Esophagus squamous epithelium (tissue), 4 donors: ENCODE measurements around the gene SLC23A3.

Experiments
- POLR2A ChIP-seq, 4 donors: fragments of 450-650 bp; IDR thresholded peaks; one replicate each; pipeline ENCODE4 v1.6.1; 2017; ENCODE audit warnings: antibody characterized with exemption in 4 of 4, mild to moderate bottlenecking in 4 of 4, moderate library complexity in 3 of 4
- TF ChIP-seq, protein P1 (sequence below), 6 experiments: fragments of 450-650 bp in 4 of 6; fragments of 200-600 bp in 2 of 6; sonication (generic) in 2 of 6; IDR thresholded peaks; one replicate each; pipeline ENCODE4 v1.5.1; 2016 to 2019; ENCODE audit warnings: antibody characterized with exemption in 6 of 6, mild to moderate bottlenecking in 4 of 6, moderate library complexity in 4 of 6

DNA sequence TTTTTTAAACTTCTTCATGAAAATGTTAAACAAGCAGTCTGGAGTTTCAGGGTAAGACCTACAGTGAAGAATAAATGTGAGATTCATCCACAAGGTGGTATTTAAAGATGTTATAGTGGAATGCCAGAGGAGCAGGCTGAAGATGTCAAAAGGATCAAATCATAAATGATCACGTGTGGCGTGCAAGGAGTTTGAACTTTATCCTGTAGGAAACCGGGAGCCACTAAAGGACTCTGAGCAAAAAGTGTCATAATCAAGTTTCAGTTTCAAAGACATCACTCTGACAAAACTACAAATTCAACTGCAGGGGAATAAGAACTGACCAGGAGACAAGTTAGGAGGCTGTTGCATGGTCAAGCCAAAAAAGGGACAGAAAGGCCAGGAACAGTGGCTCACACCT, 29.1 kb downstream of the SLC23A3 start:
- TF ChIP-seq, protein P1, sequence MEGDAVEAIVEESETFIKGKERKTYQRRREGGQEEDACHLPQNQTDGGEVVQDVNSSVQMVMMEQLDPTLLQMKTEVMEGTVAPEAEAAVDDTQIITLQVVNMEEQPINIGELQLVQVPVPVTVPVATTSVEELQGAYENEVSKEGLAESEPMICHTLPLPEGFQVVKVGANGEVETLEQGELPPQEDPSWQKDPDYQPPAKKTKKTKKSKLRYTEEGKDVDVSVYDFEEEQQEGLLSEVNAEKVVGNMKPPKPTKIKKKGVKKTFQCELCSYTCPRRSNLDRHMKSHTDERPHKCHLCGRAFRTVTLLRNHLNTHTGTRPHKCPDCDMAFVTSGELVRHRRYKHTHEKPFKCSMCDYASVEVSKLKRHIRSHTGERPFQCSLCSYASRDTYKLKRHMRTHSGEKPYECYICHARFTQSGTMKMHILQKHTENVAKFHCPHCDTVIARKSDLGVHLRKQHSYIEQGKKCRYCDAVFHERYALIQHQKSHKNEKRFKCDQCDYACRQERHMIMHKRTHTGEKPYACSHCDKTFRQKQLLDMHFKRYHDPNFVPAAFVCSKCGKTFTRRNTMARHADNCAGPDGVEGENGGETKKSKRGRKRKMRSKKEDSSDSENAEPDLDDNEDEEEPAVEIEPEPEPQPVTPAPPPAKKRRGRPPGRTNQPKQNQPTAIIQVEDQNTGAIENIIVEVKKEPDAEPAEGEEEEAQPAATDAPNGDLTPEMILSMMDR (IDR thresholded peaks at IDR 0.05), result no peak
- no peak for TF ChIP-seq POLR2A (IDR thresholded peaks at IDR 0.05)
